HG03064 (cell line): ENCODE results near the gene SPRR2E.
"Not testable (repeated sequence)": the region's sequence is repeated elsewhere in the genome, so short reads cannot be mapped to it uniquely, and the experiment has no call there.

Experiments
- ATAC-seq: cut with Tn5 transposase; IDR thresholded peaks from one replicate; pipeline ENCODE4 v1.9.1; 2021; ENCODE audit warnings: low read depth; ENCODE audit not compliant: unreplicated experiment

The SPRR2E gene

DNA sequence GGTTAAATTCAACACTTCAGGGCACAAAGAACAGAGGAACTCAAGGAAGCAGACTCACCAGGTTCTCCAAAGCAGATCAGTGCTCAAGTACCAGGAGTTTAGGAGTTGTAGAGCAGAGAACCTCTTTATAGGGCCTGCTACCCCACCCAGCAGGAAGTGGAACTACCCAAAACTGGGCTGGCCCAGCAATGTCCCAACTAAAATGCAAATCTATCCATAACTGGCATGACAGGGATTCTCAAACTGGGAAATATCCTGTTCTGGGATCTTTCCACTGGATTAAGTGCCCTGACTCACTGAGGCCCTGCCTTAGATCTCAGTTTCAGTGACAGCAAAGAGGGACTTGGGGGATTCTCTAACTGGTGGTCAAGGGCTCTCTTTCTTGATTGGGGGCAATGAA, at the start of gene SPRR2E:
Gene SPRR2E, minus strand, starts transcription at position 101 of the 400 bp plus-strand sequence. CDS start 775 bp downstream, outside the sequence.
- ATAC-seq, result no peak

- no peak for ATAC-seq
Observed at GRCh38 chr1:153141377-153141776, 47.1 kb upstream of the SPRR2E start.

- no peak for ATAC-seq
Observed at GRCh38 chr1:153140484-153140883, 46.2 kb upstream of the SPRR2E start.

GRCh38 chr1:153133743-153134142, 39.4 kb upstream of the SPRR2E start:
- no peak for ATAC-seq

- no peak for ATAC-seq
Observed at GRCh38 chr1:153133267-153133666, 38.9 kb upstream of the SPRR2E start.

- not testable (repeated sequence) for ATAC-seq
Observed at GRCh38 chr1:153128688-153129087, 34.4 kb upstream of the SPRR2E start.

GRCh38 chr1:153127296-153127695, 33.0 kb upstream of the SPRR2E start:
- ATAC-seq, result no peak

GRCh38 chr1:153125536-153125935, 31.2 kb upstream of the SPRR2E start:
- ATAC-seq, result no peak

GRCh38 chr1:153123793-153124192, 29.5 kb upstream of the SPRR2E start:
- ATAC-seq, result not testable (repeated sequence)

DNA sequence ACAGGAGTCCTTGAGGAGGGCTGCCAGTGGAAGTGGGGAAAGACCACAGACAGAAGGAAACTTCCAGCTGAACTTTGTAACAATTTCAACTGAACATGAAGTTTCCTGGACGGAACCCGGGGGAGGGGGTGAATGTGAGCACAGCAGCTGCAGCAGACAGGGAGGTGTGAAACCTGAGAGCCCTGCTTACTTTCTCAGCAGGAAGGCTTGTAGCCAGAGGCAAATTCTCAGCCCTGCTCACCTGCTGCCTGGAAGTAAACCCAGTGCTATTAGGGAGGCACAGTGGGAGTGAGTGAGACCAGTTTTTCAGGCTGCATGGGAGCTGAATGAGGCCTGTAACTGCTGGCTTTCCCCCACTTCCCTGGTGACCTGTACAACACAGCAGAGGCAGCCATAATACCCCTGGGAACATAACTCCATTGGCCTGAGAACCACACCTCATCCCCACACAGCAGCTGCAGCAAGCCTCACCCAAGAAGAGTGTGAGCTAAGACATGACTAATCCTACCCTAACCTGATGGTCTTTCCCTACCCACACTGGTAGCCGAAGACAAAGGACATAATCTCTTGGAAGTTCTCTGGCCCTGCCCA, 28.6 kb upstream of the SPRR2E start:
- no peak for ATAC-seq

- no peak for ATAC-seq
Observed at GRCh38 chr1:153120945-153121344, 26.6 kb upstream of the SPRR2E start.

DNA sequence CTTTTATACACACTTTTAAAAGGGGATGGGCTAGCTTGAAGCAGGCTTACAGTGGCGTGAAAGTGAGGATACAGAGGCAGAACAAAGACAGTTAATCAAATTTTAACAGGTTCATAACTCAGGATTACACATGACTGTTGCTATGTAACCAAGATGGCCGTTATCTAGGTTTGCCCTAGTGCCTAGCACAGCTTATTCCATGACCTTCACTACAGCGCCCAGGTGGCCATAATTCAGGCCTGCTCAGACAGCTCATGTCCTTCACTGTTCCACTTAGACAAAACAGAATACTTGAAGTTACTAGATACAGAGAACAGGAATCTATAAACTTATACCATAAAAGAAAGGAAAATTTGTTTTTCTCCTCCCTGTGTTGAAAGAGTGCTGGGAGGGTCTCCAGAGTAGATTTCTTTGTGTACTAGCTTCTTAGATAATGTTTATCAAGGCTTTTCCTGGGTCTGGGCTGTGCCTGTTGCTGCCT, 25.2 kb upstream of the SPRR2E start:
- ATAC-seq, result no peak

- not testable (repeated sequence) for ATAC-seq
Observed at GRCh38 chr1:153115264-153115663, 20.9 kb upstream of the SPRR2E start.

DNA sequence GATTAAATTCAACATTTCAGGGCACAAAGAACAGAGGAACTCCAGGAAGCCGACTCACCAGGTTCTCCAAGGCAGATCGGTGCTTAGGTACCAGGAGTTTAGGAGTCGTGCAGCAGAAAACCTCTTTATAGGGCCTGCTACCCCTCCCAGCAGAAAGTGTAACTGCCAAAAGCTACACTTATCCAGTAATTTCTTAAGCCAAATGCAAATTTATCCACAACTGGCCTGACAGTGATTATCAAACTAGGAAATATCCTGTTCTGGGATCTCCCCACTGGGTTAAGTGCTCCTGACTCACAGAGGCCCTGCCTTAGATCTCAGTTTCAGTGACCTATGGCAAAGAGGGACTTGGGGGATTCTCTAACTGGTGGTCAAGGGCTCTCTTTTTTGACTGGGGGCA, 19.1 kb upstream of the SPRR2E start, which contains the start of gene SPRR2F:
Gene SPRR2F, minus strand, starts transcription at position 101 of the 400 bp plus-strand sequence. CDS start 783 bp downstream, outside the sequence.
- no peak for ATAC-seq

DNA sequence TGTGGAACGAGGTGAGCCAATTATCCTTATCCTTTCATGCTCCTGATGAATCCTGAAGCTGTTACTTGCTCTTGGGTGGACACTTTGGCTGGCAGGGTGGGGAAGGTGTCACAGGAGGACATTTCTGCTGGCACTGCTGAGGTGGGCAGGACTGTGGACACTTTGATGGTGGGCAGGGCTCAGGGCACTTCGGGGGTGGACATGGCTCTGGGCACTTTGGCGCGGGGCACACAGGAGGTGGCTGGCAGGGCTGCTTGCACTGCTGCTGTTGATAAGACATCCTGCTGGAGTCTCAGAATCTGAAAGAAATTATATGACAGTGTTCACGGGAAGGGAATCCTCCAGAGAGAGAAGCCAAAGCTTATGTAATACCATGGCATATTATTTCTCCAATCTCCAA, 18.1 kb upstream of the SPRR2E start:
- ATAC-seq, result not testable (repeated sequence)

GRCh38 chr1:153100245-153100644, 5.9 kb upstream of the SPRR2E start:
- ATAC-seq, result no peak

DNA sequence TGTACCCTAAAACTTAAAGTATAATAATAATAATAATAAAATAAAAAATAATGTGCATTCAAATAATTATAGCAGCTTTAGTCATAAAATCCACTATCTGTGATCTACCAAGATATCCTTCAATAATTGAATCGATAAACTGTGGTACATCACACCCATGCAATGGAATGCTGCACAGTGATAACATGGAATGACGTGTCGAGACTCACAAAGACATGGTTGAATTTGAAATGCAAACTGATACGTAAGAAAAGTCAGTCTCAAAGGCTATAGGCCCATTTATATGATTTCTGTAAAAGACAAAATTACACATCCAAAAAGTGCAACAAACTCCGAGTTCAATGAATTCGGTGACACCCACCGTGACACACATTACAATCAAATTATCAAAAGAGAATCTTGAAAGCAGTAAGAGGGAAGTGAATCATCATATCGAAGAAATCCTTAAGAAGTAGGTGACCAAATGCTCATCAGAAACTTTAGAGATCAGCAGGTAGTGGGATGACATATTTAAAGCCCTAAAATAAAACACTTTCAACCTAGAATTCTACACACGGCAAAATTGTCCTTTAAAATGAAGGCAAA, 5.2 kb upstream of the SPRR2E start:
- ATAC-seq, result no peak

GRCh38 chr1:153095764-153096163, 1.4 kb upstream of the SPRR2E start:
- ATAC-seq, result no peak

DNA sequence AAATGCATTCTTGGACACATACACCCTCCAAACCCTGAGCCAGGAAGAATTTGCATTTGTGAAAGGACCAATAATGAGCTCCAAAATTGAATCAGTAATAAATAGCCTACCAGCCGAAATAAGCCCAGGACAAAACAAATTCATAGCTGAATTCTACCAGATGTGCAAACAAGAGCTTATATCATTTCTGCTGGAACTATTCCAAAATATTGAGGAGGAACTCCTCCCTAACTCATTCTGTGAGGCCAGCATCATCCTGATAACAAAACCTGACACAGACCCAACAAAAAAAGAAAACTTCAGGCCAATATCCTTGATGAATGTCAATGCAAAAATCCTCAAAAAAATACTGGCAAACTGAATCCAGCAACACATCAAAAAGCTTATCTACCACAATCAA, 6.7 kb downstream of the SPRR2E start:
- no peak for ATAC-seq

DNA sequence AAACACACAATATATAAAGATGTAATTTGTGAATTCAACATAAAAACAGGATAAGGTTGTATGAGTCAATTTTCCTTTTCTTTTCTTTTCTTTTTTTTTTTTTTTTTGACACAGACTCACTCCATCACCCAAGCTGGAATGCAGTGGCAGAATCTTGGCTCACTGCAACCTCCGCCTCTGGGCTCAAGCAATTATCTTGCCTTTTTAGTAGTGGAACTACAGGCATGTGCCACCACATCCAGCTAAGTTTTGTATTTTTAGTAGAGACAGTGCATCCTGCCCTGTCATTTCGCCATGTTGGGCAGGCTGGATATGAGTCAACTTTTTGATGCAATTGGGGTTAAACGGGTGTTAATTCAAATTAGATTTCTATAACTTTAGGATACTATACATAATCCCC, 12.6 kb downstream of the SPRR2E start:
- no peak for ATAC-seq

DNA sequence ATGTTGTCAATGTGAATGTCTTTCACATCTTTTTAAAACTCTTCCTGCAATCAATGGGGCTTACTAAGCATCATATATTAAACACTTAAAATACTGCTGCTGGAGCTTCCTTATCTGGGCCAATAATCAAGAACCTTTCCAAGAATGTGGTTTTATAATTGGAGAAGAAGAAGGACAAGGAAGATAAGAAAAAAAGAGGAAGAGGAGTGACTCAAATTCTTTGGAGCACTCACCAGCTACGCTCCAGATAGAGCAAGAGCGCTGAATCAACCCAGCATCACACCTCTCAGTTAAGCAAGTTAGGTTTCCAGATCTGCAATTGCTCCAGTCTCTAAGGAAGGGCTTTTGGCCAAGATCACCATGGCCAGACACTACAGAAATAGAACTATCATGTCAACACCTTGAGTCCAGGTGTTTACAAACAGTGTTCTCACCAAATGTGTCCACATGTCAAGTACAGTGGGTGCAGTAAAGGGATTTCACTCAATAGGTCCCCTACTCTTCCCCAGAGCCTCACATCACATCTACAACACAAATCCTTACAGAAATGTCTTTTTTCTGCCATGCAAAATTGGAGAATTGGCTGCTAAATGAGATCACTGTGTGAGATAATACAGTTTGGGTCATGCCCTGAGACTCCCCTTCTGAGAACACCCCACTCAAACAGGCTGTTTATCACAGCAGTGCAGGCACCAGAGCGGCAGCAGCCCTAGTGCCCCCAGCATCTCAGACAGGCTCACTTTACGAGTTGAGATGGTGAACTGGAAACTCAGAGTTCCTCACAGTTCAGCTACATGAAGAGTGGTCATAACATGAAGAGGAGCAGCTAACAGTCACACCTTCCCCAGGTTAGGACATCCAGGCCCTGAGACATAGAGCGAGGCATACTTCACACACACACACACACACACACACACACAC, 21.3 kb downstream of the SPRR2E start:
- ATAC-seq, result no peak
